ENCODE data around the gene UBA1.

UBA1 gene

DNA sequence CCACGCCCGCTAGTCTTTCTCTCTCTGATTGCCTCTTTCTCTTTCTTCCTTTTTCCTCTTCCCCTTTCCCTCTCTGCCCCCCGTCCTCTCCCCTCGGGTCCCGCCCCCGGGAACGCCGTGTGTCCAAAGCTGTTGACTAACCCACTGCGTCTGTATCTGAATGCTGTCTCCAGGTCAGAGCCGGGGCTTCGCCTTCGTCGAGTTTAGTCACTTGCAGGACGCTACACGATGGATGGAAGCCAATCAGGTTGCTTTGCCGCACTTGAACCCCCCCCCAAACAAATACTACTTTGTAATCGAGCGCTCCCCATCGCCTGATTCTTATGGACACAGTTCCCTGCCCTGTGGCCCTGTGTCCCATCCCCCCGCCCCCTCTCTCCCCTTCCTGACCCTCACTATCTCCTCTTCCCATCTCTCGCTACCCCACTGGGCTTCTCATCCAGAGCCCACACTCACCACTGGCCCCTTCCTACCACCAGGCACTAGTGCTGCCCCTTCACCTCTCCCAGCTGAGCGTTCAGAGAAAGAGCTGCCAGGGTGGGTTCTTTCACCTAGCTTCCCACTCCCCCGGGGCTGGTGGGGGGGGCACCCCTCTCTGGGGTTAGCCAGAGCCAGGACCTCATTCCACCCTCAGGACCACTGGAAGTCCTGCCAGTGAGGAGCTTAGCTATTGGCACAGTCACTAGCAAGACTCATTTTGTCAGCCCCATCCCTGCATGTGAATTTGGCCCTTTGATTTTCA, 18.6 kb upstream of the UBA1 start:
- DNase-seq (ENCODE audit: low read depth) = no peak
- no peak overlapping the region for H3K4me3 ChIP-seq (ENCODE audit: low read depth, low read length)
- TF ChIP-seq, protein P1, sequence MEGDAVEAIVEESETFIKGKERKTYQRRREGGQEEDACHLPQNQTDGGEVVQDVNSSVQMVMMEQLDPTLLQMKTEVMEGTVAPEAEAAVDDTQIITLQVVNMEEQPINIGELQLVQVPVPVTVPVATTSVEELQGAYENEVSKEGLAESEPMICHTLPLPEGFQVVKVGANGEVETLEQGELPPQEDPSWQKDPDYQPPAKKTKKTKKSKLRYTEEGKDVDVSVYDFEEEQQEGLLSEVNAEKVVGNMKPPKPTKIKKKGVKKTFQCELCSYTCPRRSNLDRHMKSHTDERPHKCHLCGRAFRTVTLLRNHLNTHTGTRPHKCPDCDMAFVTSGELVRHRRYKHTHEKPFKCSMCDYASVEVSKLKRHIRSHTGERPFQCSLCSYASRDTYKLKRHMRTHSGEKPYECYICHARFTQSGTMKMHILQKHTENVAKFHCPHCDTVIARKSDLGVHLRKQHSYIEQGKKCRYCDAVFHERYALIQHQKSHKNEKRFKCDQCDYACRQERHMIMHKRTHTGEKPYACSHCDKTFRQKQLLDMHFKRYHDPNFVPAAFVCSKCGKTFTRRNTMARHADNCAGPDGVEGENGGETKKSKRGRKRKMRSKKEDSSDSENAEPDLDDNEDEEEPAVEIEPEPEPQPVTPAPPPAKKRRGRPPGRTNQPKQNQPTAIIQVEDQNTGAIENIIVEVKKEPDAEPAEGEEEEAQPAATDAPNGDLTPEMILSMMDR (IDR thresholded peaks at IDR 0.05; ENCODE audit: control insufficient read depth, extremely low read depth, insufficient read depth) = no peak

- no peak for DNase-seq (ENCODE audit: low read depth)
- H3K4me3 ChIP-seq (ENCODE audit: low read depth, low read length) = no peak overlapping the region
- TF ChIP-seq, protein P1 (IDR thresholded peaks at IDR 0.05; ENCODE audit: control insufficient read depth, extremely low read depth, insufficient read depth) = no peak
Observed at GRCh38 chrX:47175588-47175980, 18.0 kb upstream of the UBA1 start.

DNA sequence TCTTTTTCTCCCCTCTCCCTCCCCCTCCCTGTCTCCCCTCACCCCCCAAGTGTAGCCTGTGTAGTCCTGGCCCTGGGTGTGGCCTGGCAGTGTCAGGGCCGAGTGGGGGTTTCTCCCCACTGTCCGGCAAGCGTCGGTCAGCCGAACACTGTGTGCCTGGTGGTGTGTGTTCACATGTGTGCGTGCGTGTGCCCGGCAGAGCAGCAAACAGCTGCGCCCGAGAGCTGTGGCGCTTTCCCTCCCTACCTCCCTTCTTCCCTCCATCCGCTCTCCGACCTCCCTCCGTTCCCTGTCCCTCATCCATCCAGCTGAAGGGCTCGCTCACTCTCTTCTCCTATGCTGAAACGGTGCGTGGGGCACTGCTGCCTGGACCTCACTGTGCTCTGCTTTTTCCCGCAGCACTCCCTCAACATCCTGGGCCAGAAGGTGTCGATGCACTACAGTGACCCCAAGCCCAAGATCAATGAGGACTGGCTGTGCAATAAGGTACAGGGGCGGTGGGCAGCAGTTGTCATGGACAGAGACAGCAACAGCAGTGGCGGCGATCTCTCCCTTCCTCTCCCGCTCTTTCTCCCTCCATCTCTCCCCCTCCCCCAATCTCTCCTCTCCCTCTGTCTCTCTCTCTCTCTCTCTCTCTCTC, 17.4 kb upstream of the UBA1 start:
- TF ChIP-seq, protein P1 (IDR thresholded peaks at IDR 0.05; ENCODE audit: control insufficient read depth, extremely low read depth, insufficient read depth) = no peak
- no peak overlapping the region for H3K4me3 ChIP-seq (ENCODE audit: low read depth, low read length)
- no peak for DNase-seq (ENCODE audit: low read depth)

DNA sequence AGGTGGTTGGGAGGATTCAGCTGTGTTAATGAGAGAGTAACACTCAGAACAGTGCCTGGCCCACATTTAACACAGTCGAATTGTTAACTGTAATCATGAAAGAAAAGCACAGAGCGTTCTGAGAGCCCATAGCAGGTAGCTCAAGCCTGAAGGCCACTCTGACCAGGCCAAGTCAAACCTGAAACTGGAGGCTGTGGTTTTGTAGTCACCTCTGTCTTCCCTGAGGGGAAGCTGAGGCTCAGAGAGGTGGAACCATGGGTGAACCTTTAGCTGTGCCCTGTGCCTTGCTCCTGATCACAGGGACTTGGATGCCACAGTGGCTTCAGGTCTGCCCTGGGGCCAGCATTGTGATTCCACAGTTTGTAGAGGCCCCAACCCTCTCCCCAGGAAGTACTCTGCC, 16.6 kb upstream of the UBA1 start:
- no peak for DNase-seq (ENCODE audit: low read depth)
- no peak overlapping the region for H3K4me3 ChIP-seq (ENCODE audit: low read depth, low read length)
- TF ChIP-seq, protein P1 (IDR thresholded peaks at IDR 0.05; ENCODE audit: control insufficient read depth, extremely low read depth, insufficient read depth) = no peak

DNA sequence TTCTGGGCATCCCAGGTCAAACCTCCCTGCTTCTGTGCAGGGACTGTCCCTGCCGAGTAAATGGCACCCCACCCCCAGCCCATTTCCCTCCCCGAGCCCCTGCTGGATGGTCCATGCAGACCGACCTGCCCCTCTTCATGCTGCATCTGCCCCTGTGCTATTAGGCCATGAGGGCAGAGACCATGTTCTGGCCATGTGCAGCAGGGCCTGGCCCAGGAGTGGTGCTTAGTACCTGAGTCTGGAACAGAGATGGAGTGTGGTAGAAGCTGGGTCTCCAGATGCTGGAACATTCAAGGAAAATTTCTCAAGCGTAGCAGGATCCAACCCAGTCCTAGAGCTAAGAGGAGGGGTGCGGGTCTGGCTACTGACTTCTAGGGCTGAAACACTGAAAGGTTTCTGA, 15.3 kb upstream of the UBA1 start:
- TF ChIP-seq, protein P1 (IDR thresholded peaks at IDR 0.05; ENCODE audit: control insufficient read depth, extremely low read depth, insufficient read depth) = no peak
- H3K4me3 ChIP-seq (ENCODE audit: low read depth, low read length) = no peak overlapping the region
- no peak for DNase-seq (ENCODE audit: low read depth)

- no peak for DNase-seq (ENCODE audit: low read depth)
- no peak overlapping the region for H3K4me3 ChIP-seq (ENCODE audit: low read depth, low read length)
- TF ChIP-seq, protein P1 (IDR thresholded peaks at IDR 0.05; ENCODE audit: control insufficient read depth, extremely low read depth, insufficient read depth) = no peak
Observed at GRCh38 chrX:47179221-47179927, 14.3 kb upstream of the UBA1 start.
